B cell (primary cell): ENCODE results near the gene TNFRSF9. TPM values are rescaled to one million over a fixed set of nuclear protein-coding genes. Genes with fewer than 3 reads are reported as not detected.

ENCODE experiments used
- ATAC-seq: fragments of 200-7000 bp; cut with Tn5 transposase; one replicate; pipeline ENCODE4 v1.10.0; 2021; ENCODE audit warnings: low read depth, mild to moderate bottlenecking, moderate number of reproducible peaks, moderate library complexity
- CTCF ChIA-PET: fragments of 350-600 bp; sonication (Branson Sonifier 250); formaldehyde crosslinking; loops from one replicate; lab custom pipeline; 2021; ENCODE audit warnings: antibody characterized with exemption, inconsistent platforms; lab: Charles Lee
- POLR2A ChIA-PET: fragments of 350-600 bp; sonication (Branson Sonifier 250); formaldehyde crosslinking; loops from one replicate; lab custom pipeline; 2021; ENCODE audit warnings: antibody characterized with exemption; lab: Charles Lee
- DNase-seq: peaks from one replicate; pipeline ENCODE4 v3.0.0; 2013
- H2AFZ ChIP-seq: 2 replicates; pipeline ENCODE4 v1.6.1; 2012; ENCODE audit warnings: mild to moderate bottlenecking, low read depth, low read length; ENCODE audit not compliant: insufficient read depth, poor library complexity, severe bottlenecking
- H3K27ac ChIP-seq, 2 donors: 1 replicate in 1 of 2; 2 replicates in 1 of 2; pipeline ENCODE4 v1.5.1; 2012 to 2013; ENCODE audit warnings: low read length in 2 of 2, mild to moderate bottlenecking in 2 of 2, moderate library complexity in 1 of 2
- H3K27me3 ChIP-seq, 4 experiments: fragments of 200-600 bp in 1 of 4; sonication (generic) in 1 of 4; replicated peaks in 1 of 4; 1 replicate in 2 of 4; 2 replicates in 2 of 4; pipeline versions ENCODE4 v1.6.1 to v1.7.0; 2013 to 2016; ENCODE audit warnings: low read length in 3 of 4, mild to moderate bottlenecking in 2 of 4, mixed read lengths in 1 of 4, moderate library complexity in 1 of 4; ENCODE audit not compliant: insufficient read depth in 4 of 4, control insufficient read depth in 3 of 4; ENCODE audit errors: control extremely low read depth in 1 of 4
- H3K36me3 ChIP-seq, 2 experiments: replicated peaks in 1 of 2; 1 replicate in 1 of 2; 2 replicates in 1 of 2; pipeline versions ENCODE4 v1.6.1 to v1.7.1; 2013; ENCODE audit warnings: low read length in 1 of 2; ENCODE audit not compliant: insufficient read depth in 2 of 2, control insufficient read depth in 1 of 2; ENCODE audit errors: control extremely low read depth in 1 of 2, extremely low read depth in 1 of 2
- H3K4me1 ChIP-seq, 2 donors: fragments of 200-600 bp in 1 of 2; sonication (generic) in 1 of 2; 1 replicate in 1 of 2; 2 replicates in 1 of 2; pipeline versions ENCODE4 v1.5.1 to v1.6.1; 2013 to 2017; ENCODE audit warnings: low read length in 2 of 2; ENCODE audit not compliant: control insufficient read depth in 2 of 2, insufficient read depth in 2 of 2
- H3K4me2 ChIP-seq: replicated peaks from 2 replicates; pipeline ENCODE3; 2012; ENCODE audit warnings: mild to moderate bottlenecking, low read depth, low read length; ENCODE audit not compliant: poor library complexity, severe bottlenecking
- H3K4me3 ChIP-seq, 5 experiments: fragments of 200-600 bp in 1 of 5; sonication (generic) in 1 of 5; 1 replicate in 3 of 5; 2 replicates in 2 of 5; pipeline versions ENCODE4 v1.5.1 to v1.7.0; 2011 to 2016; ENCODE audit warnings: low read length in 4 of 5, mild to moderate bottlenecking in 4 of 5, low read depth in 2 of 5, control low read depth in 1 of 5, moderate library complexity in 1 of 5; ENCODE audit not compliant: insufficient read depth in 1 of 5; ENCODE audit errors: control extremely low read depth in 1 of 5, extremely low read depth in 1 of 5
- H3K79me2 ChIP-seq: fragments of 200-600 bp; sonication (generic); one replicate; pipeline ENCODE4 v1.6.0; 2016; ENCODE audit warnings: low read length; ENCODE audit not compliant: control insufficient read depth, insufficient read depth
- H3K9ac ChIP-seq: fragments of 200-600 bp; sonication (generic); 2 replicates; pipeline ENCODE4 v1.6.1; 2017; ENCODE audit warnings: mild to moderate bottlenecking, low read length, moderate library complexity
- H3K9me3 ChIP-seq, 3 donors: one replicate each; pipeline versions ENCODE4 v1.6.1 to v1.7.1; 2013; ENCODE audit warnings: low read length in 2 of 3; ENCODE audit not compliant: control insufficient read depth in 2 of 3, insufficient read depth in 1 of 3; ENCODE audit errors: control extremely low read depth in 1 of 3
- H4K20me1 ChIP-seq: 2 replicates; pipeline ENCODE4 v1.6.0; 2012; ENCODE audit warnings: mild to moderate bottlenecking, low read length; ENCODE audit not compliant: insufficient read depth, control insufficient read depth, poor library complexity, severe bottlenecking
- H3K27ac Mint-ChIP-seq: one replicate; pipeline ENCODE4 v1.8.0; 2021; ENCODE audit warnings: mixed read lengths
- H3K27me3 Mint-ChIP-seq: one replicate; pipeline ENCODE4 v1.8.0; 2021; ENCODE audit warnings: mixed read lengths
- H3K4me1 Mint-ChIP-seq: one replicate; pipeline ENCODE4 v1.8.0; 2021; ENCODE audit warnings: mixed read lengths
- H3K4me3 Mint-ChIP-seq: one replicate; pipeline ENCODE4 v1.8.0; 2021; ENCODE audit warnings: mixed read lengths
- H3K9me3 Mint-ChIP-seq: one replicate; pipeline ENCODE4 v1.8.0; 2022; ENCODE audit warnings: mixed read lengths; ENCODE audit not compliant: insufficient read depth
- EZH2 ChIP-seq: IDR thresholded peaks from 2 replicates; pipeline ENCODE4 v1.6.1; 2012; ENCODE audit warnings: borderline replicate concordance, low read depth, mild to moderate bottlenecking, moderate library complexity, low read length; ENCODE audit not compliant: insufficient read depth, poor library complexity, severe bottlenecking
- WGBS: methylation state at CpG from one replicate; pipeline ENCODE4 v1.1.5; 2013; ENCODE audit warnings: missing lambda C conversion rate; ENCODE audit not compliant: insufficient coverage; 5-methylcytosine and 5-hydroxymethylcytosine counted together
- intact Hi-C: fragments of 100-400 bp; cut with micrococcal nuclease; formaldehyde crosslinking; loops from one replicate; pipeline ENCODE4 v1.10.0; 2022
- polyA plus RNA-seq: library from polyadenylated mRNA; depleted of rRNA; stranded (reverse); fragments of >200 nt; gene quantifications from 2 replicates; pipeline ENCODE4 v1.2.3, GENCODE V29; 2012
- total RNA-seq, 2 donors: library from RNA; stranded (reverse); fragments of 120-200 nt in 1 of 2; gene quantifications; 1 replicate in 1 of 2; 2 replicates in 1 of 2; pipeline versions ENCODE4 v1.2.3 to v1.2.4, GENCODE V29; 2013 to 2022
- TF ChIP-seq, protein P1 (sequence below): fragments of 200-600 bp; IDR thresholded peaks from one replicate; pipeline ENCODE4 v1.8.0; 2022; ENCODE audit warnings: antibody characterized with exemption, mild to moderate bottlenecking

The TNFRSF9 gene
- total and polyA plus RNA-seq, 2 donors (not counting 1 experiment from before 2014, with no cell fraction given), result 0.01 to 0.44 TPM

DNA sequence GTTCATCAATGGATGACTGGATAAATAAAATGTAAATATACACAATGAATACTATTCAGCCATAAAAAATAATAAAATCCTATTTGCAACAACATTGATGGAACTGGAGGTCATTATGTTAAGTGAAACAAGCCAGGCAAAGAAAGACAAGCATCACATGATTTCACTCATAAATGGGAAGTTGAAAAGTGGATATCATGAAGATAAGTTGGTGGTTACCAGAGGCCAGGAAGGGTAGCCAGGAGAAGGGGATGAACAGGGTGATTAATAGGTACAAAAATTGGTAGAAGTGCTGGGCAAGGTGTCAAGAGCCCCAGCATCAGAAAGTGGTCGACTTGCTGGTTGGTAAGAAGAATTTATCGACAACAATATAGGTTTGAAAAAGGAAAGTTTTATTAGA is 19.5 kb upstream of the TNFRSF9 start:
- intact Hi-C loops, result loop anchor here (5.0 kb wide), 3 partner anchors 188 to 857 kb away; partner anchors contain the start of genes RERE and VAMP3
- H3K27ac ChIP-seq, result peak overlapping the region in 1 of 2 donors; percentile 99
- peak overlapping the region; percentile 77 for H3K4me2 ChIP-seq
- H3K4me1 Mint-ChIP-seq, result peaks cover 42% of the 10 kb centered on the region
- no peaks in the 10 kb centered on the region for H3K9me3 Mint-ChIP-seq
- POLR2A ChIA-PET, result interaction anchor here (0.6 kb wide), 1 partner anchor 857 kb away, joined by 4 read pairs; the partner anchor contains the start of gene RERE
- no peak for TF ChIP-seq EZH2
- TF ChIP-seq, protein P1, sequence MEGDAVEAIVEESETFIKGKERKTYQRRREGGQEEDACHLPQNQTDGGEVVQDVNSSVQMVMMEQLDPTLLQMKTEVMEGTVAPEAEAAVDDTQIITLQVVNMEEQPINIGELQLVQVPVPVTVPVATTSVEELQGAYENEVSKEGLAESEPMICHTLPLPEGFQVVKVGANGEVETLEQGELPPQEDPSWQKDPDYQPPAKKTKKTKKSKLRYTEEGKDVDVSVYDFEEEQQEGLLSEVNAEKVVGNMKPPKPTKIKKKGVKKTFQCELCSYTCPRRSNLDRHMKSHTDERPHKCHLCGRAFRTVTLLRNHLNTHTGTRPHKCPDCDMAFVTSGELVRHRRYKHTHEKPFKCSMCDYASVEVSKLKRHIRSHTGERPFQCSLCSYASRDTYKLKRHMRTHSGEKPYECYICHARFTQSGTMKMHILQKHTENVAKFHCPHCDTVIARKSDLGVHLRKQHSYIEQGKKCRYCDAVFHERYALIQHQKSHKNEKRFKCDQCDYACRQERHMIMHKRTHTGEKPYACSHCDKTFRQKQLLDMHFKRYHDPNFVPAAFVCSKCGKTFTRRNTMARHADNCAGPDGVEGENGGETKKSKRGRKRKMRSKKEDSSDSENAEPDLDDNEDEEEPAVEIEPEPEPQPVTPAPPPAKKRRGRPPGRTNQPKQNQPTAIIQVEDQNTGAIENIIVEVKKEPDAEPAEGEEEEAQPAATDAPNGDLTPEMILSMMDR, result no peak
- peak overlapping the region; percentile 89 for H3K27ac Mint-ChIP-seq
- DNase-seq (no peak), ATAC-seq (no peak)
- H3K4me1 ChIP-seq, result peaks cover 19 to 23% of the 10 kb centered on the region in 2 donors
- H3K27me3 ChIP-seq, result no peaks in the 10 kb centered on the region
- H3K79me2 ChIP-seq, result peaks cover 37% of the 10 kb centered on the region
- WGBS, result 89% methylated on average over 1 of the region's 2 CpGs
- H3K36me3 ChIP-seq, result peaks cover 0 to 13% of the 10 kb centered on the region in 2 experiments
- H3K9me3 ChIP-seq, result no peaks in the 10 kb centered on the region
- peak overlapping the region in 1 of 5 experiments; percentile 90 for H3K4me3 ChIP-seq
- H3K4me3 Mint-ChIP-seq, result peak overlapping the region; percentile 87
- H2AFZ ChIP-seq, result no peak overlapping the region
- no peak overlapping the region for H3K9ac ChIP-seq
- H3K27me3 Mint-ChIP-seq, result no peaks in the 10 kb centered on the region
- CTCF ChIA-PET, result no interaction called here
- H4K20me1 ChIP-seq, result peaks cover 7% of the 10 kb centered on the region

DNA sequence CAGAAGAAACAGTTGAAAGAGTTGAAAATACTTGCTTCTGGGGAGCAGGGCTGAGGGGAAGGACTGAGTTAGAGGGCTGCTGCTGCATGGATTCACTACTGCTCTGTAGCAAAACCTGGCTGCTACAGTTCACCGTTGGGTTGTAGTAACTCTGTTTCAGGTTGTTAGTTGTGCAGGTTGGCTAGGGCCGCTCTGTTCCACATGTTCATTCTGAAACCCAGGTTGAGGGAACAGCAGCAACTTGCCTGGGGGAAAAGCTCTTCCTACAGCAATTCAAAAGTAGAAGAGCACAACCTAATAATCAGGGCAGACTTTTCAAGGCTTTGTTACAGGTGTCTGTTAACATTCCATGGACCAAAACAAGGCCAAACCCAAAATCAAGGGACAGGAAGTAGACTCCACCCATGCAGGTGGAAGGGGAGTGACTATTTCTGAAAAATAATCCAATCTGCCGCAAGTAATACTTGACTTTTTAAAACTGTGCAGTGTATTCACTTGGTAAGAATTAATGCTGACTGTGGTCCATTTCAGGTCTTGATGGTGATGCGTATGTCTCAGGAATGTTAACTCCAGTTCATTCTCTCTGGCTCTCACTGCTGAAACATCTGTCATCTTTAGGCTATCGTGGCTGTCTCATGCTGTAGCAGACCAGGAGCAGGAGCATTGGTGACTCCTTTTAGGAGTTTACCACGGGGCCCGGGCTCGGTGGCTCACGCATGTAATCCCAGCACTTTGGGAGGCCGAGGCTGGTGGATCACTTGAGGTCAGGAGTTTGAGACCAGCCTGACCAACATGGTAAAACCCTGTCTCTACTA is 15.8 kb upstream of the TNFRSF9 start:
- Histone ChIP-seq H2AFZ (no peak overlapping the region), H3K79me2 (no peaks in the 10 kb centered on the region), H4K20me1 (no peaks in the 10 kb centered on the region), H3K9me3 (no peaks in the 10 kb centered on the region), H3K27me3 (no peaks in the 10 kb centered on the region), H3K9ac (no peak overlapping the region), H3K36me3 (no peaks in the 10 kb centered on the region), H3K4me1 (peaks cover 11 to 17% of the 10 kb centered on the region in 2 donors), H3K4me2 (no peak overlapping the region), H3K27ac (no peak overlapping the region), H3K4me3 (no peak overlapping the region)
- Mint-ChIP-seq H3K27ac (no peak overlapping the region), H3K4me3 (peak overlapping the region; percentile 73), H3K9me3 (no peaks in the 10 kb centered on the region), H3K27me3 (no peaks in the 10 kb centered on the region), H3K4me1 (peaks cover 28% of the 10 kb centered on the region)
- CTCF ChIA-PET, result interaction anchor here (0.6 to 0.7 kb wide), 2 partner anchors 20 to 172 kb away, joined by 3 read pairs; no protein-coding TSS in a partner anchor
- POLR2A ChIA-PET, result no interaction called here
- DNase-seq (no peak), ATAC-seq (no peak)
- TF ChIP-seq EZH2, result no peak
- TF ChIP-seq, protein P1, result no peak
- intact Hi-C loops, result no loop called here
- WGBS, result 100% methylated on average over 7 of the region's 10 CpGs
